ENCODE results near the gene CPNE2.

CPNE2 gene

DNA sequence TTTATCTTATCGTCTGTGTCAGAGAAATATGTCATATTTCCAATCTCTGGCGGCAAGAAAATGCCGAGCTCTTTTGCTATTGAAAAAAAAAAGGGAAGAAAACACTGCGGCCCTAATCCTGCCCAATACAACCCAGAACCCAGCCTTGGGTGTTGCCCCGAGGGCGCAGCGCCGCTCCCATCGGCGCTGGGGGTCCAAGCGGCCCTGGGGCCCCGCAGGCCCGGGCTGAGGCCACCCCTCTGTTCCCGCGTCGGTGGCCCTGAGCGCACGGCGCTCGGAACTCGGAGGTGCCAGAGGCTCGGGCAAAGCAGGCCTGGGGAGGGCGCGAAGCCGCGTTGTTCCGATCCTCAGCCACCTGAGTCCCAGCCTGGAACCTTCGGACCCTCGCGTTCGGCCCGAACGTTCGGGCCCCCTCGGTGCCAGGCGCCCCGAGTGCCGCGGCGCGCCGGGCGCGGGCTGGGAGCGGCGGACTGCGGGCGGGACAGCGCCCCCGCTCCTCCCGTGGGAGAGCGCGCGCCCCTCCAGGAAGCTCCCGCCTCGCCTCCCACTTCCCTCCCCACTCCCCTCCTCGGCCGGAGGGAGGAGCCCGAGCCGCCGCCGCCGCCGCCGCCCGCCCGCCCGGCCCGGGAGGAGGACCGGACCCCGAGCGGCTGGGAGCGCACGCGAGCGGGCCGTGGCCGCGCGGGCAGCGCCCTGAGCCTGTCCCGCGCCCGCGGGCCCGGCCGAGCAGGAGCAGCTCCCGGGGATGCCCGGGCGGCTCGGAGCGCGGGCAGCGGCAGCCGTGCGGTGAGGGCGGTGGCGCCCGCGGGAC is at the start of gene CPNE2:
Gene CPNE2 (plus strand): TSS at position 609 of the 811 bp plus-strand sequence. CDS start 18,160 bp downstream, outside the sequence.
- peak within 1 kb of the TSS; percentile 58 for H3K4me3 ChIP-seq (ENCODE audit: low read depth, low read length)
- TF ChIP-seq, protein P1, sequence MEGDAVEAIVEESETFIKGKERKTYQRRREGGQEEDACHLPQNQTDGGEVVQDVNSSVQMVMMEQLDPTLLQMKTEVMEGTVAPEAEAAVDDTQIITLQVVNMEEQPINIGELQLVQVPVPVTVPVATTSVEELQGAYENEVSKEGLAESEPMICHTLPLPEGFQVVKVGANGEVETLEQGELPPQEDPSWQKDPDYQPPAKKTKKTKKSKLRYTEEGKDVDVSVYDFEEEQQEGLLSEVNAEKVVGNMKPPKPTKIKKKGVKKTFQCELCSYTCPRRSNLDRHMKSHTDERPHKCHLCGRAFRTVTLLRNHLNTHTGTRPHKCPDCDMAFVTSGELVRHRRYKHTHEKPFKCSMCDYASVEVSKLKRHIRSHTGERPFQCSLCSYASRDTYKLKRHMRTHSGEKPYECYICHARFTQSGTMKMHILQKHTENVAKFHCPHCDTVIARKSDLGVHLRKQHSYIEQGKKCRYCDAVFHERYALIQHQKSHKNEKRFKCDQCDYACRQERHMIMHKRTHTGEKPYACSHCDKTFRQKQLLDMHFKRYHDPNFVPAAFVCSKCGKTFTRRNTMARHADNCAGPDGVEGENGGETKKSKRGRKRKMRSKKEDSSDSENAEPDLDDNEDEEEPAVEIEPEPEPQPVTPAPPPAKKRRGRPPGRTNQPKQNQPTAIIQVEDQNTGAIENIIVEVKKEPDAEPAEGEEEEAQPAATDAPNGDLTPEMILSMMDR (IDR thresholded peaks at IDR 0.05; ENCODE audit: low read depth, low read length): no peak
- DNase-seq (ENCODE audit: low read depth, low spot score): peak; percentile 44
- in situ Hi-C loops (cut with HindIII; ENCODE audit: low sequenced_read_pairs): no loop called here

DNA sequence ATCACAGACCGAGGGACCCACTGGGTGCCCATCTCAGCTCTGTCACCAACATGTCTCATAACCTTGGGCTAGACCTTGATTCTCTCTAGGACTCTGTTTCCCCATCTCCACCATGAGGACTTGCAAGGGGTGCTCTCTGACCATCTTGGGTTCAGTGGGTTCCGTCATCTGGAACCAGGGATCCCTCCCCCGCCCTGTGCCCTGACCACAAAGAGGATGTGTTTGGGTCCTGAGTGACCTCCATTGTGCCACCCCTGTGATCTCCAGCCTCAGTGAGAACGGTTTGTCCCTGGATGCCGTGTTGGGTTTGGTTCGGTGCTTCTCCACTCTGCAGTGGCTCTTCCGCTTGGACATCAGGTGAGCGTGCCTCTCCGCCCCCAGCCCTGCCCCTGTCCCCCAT is 49.1 kb upstream of the CPNE2 start:
- TF ChIP-seq, protein P1 (IDR thresholded peaks at IDR 0.05; ENCODE audit: low read depth, low read length): no peak
- H3K4me3 ChIP-seq (ENCODE audit: low read depth, low read length): no peak overlapping the region
- no peak for DNase-seq (ENCODE audit: low read depth, low spot score)
- in situ Hi-C loops (cut with HindIII; ENCODE audit: low sequenced_read_pairs): no loop called here

DNA sequence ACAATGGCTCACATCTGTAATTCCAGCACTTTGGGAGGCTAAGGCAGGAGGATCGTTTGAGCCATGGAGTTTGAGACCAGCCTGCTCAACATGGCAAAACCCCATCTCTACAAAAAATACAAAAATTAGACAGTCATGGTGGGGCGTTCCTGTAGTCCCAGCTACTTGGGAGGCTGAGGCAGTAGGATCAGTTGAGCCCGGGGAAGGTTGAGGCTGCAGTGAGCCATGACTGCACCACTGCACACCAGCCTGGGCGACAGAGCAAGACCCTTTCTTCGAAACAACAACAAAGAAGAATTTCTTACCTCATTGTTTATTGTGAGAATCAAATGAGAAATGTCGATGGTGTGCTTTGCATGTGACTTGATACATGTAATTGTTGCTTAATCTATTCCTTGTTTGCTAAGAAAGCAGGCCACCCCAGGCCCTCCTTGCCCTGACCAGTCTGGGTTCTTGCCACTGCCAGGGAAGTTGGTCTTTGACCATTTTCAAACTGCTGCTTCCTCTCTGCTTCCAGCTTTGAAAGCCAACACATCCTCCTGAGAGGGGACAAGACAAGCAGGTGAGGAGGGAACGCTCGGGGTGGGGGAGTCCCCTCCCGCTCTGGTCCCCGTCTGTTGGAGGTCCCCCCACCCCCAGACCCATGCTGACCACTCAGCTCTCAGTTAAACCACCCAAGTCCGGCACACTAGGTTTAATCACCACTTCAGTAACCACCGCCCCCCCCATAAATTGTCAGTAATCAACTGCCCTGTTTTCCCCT is 47.3 kb upstream of the CPNE2 start:
- in situ Hi-C loops (cut with HindIII; ENCODE audit: low sequenced_read_pairs): no loop called here
- no peak for DNase-seq (ENCODE audit: low read depth, low spot score)
- TF ChIP-seq, protein P1 (IDR thresholded peaks at IDR 0.05; ENCODE audit: low read depth, low read length): no peak
- no peak overlapping the region for H3K4me3 ChIP-seq (ENCODE audit: low read depth, low read length)

DNA sequence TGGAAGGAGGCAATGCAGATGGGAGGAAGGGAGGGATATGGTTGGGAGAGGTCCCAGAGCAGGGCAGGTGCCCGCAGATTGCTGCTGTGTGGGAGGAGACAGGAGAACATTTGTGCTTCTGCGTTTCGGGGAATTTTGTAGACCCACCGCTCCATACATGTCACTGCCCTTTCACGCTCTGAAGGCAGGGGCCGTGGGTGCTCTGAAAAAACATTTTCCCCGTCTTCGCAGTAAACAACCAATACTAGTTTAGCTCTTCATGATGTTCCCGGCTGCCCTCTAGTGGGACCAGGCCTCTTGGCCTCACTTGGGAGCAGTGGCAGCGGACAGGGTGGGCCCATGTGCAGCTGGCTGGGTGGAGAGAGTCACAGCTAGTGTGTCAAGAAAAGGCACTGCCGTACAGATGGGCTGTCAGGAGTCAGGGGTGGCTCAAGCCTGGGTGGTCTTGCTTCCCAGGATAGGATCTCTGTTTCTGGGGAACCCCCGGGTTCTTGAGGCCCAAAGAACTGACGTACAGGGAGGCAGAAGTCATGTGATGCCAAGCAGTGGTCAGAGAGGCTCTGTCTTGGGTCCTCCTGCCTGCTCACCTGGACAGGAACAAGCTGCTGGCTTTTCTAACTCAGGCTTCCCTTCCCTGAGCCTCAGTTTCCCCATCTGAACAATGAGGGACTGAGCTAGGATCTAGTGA is 46.5 kb upstream of the CPNE2 start:
- in situ Hi-C loops (cut with HindIII; ENCODE audit: low sequenced_read_pairs): no loop called here
- DNase-seq (ENCODE audit: low read depth, low spot score): peak; percentile 62
- TF ChIP-seq, protein P1 (IDR thresholded peaks at IDR 0.05; ENCODE audit: low read depth, low read length): peak; percentile 95
- H3K4me3 ChIP-seq (ENCODE audit: low read depth, low read length): no peak overlapping the region

DNA sequence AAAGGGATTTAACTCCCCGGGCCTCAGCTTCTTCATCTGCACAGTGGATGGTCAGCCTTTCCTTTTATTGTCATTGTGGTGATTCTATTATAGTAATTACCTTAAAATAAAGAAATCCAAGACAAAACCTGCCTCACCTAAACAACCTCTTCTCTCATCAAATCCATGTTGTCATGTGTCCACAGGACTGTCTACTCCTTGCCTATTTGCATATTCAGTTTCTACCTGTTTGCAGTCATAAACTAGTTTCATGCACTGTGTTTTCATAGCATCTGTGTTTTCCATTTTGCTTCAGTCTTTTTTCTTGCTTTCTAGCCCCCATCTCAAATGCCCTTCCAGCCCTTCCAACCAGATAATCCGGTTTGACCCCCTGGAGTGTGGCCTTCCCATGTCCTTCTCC is 44.3 kb upstream of the CPNE2 start:
- DNase-seq (ENCODE audit: low read depth, low spot score): no peak
- no peak overlapping the region for H3K4me3 ChIP-seq (ENCODE audit: low read depth, low read length)
- in situ Hi-C loops (cut with HindIII; ENCODE audit: low sequenced_read_pairs): no loop called here
- TF ChIP-seq, protein P1 (IDR thresholded peaks at IDR 0.05; ENCODE audit: low read depth, low read length): no peak

DNA sequence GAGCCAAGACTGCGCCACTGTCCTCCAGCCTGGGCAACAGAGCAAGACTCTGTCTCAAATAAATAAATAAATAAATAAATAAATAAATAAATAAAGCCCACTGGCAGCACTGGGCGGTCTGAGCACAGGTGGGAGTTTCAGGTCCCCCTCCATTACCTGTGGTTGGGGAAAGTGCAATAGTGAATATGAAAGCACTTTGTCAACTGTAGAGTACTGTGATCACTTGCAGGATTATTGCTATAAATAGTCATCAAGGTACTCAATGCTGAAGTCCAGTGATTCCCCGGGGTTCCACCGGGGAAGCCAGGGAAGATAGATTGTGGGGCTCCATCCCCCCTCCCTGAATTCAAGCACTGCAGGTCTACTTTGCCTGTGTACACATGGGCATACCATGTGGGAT is 42.7 kb upstream of the CPNE2 start:
- DNase-seq (ENCODE audit: low read depth, low spot score): no peak
- H3K4me3 ChIP-seq (ENCODE audit: low read depth, low read length): no peak overlapping the region
- TF ChIP-seq, protein P1 (IDR thresholded peaks at IDR 0.05; ENCODE audit: low read depth, low read length): no peak
- in situ Hi-C loops (cut with HindIII; ENCODE audit: low sequenced_read_pairs): no loop called here
